Measurements from ENCODE around the gene CFP.
A peak's percentile ranks its signal among the peaks of the same experiment; 100 is the strongest.

CFP gene

DNA sequence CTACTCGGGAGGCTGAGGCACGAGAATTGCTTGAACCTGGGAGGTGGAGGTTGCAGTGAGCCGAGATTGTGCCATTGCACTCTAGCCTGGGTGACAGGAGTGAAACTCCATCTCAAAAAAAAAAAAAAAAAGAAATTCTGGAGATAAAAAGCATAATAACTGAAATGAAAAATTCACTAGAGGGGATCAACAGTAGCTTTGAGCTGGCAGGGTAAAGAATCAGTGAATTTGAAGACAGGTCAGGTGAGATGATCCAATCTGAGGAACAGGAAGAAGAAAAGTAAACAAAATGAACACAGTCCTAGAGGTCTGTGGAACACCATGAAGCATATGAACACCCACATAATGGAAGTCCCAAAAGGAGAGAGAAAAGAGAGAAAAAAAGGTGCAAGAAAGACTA, 32.5 kb downstream of the CFP start:
- no peak for DNase-seq

DNA sequence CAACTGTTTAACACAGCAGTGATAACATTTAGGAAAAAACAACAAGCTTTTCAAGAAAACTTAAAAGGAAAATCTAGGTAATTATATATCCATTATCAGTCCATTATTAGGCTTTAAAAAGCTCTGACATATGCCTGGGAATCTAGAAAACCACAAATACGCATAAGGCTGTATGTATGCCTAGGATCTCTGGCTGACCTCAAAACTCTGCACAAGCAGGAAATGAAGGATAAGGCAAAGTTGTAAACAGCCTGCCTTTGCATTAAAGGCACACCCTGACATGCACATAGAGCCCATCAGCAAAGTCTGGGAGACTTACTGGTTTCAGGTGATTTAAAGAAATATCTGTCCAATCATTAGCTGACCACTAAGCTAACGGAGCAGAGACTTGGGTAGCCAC, 33.5 kb downstream of the CFP start:
- no peak for DNase-seq

DNA sequence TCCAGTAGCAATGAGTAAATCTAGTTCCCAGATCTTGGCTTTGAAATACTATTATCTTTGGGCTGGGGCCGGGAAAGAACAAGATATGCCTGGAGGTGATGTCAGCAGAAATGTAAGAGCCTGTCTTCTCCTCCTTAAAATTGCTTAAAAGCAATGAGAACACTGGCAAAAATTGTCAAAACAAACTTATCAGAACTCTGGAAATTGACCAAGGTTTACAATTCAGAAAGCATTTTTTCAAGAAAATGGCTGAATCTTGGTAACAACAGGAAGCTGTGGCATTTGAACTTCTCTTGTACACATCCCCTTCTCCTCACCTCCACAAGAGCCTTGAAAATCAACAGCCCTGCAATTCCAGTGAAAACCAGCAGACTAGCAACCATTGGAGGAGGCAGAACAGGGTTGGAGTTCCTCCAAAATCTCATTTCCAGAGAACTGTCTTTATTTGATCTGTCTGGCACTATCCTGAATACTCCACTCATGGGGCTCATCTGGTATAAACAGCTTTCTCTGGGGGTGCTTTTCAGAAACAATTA, 33.9 kb downstream of the CFP start:
- no peak for DNase-seq

DNA sequence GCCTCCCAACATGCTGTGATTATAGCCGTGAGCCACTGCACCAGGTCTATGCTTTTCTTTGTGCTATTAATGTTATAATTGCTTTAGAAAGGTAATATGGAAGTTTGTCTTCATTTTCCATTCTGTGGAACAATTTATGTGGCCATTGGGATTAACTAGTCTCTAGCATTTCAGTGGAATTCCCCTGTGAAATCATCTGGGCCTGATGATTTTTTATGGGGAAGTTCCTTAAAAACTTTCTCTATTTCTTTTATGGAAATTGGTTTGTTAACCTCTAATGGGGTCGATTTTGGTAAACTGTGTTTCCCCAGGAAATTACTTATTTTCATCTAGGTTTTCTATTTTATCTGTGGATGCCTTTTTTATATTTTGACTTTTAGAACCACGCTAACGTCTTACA, 36.2 kb downstream of the CFP start:
- DNase-seq = no peak

DNA sequence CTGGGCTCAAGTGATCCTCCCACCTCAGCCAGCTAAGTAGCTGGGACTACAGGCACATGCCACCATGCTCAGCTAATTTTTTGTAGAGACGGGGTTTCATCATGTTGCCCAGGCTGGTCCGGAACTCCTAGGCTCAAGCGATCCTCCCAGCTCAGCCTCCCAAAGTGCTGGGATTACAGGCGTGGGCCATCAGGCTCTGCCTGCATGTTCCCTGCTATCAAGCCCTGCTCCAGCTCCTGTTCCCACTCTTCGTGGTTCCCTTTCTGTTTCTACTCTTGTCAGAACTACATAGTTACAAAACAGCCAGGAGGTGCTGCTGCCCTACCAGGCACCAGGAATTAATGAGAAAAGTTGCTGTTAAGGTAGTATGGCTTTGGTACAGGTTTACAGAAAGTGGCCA, 38.7 kb downstream of the CFP start:
- DNase-seq = no peak

DNA sequence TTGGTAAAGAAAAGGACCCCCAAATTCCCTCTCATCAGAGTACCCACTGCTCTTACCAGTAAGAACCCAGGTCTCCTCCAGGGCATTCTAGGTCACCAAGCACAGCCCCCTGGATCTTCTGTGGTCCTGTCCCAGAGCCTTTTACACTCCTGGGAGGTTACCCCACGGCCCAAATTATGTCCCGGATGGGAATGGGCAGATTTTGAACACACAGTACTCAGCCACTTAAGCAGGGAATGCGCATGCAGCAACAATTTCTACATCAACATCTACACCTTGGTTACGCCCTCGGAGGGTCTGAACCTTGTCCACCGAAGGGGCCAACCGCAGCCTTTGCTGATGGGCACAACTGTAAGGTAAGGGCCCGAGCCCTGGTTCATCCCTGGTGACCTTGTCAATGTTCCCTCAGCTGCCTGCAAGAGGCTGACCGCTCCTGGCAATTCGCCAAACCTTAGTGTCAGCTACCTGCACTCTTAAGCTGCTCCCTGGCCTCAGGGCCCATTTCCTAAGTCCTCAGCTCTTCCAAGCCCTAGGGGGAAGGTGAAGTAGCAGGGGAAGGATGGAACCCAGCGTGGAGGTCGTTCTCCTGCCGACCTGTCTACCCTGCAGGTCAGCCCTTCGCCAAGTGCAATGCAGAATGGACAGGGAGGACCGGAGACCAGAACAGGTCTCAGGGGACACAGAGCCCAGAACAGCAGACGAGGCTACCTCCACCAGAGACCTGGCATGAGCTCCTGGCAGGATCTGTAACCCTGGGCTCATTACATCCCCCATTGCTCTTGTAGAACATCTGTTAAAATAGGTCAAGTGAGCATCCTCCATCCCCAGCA, 41.6 kb downstream of the CFP start:
- no peak for DNase-seq

DNA sequence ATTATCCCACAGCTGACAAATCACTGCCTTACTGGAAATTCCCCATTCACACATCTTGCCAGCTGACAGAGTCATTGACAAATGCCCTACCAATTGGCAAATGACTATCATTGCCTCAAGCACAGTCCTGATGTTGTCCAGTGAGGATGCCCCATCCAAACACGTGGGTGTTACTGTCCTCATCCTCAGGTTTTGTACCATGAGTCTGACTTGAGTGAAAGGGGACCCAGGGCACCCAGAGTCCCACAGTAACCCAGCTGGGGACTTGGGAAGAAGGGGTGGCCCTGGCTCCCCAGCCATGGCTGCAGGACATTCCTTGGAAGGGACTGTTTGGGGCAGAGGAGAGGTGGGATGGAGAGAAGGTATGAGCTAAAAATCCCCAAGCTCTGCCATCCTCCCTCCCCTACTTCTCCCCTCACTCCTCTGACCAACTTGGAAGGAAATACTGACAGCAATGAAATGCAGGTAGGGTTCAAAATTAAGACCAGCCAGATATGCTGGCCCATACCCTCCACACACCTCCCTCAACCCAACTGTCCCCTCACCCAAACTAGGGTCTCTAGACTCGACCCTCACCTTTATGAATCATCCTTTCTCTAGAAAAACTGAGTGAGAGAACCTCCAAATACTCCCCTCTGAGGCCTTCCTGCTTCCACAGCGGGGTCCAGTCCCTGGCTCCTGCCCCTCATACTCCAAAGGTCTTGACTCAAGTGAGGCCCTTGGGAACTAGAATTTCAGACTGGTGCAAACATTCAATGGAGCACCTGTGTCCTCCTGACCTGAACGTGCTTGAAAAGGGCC, 42.4 kb downstream of the CFP start:
- DNase-seq = no peak

DNA sequence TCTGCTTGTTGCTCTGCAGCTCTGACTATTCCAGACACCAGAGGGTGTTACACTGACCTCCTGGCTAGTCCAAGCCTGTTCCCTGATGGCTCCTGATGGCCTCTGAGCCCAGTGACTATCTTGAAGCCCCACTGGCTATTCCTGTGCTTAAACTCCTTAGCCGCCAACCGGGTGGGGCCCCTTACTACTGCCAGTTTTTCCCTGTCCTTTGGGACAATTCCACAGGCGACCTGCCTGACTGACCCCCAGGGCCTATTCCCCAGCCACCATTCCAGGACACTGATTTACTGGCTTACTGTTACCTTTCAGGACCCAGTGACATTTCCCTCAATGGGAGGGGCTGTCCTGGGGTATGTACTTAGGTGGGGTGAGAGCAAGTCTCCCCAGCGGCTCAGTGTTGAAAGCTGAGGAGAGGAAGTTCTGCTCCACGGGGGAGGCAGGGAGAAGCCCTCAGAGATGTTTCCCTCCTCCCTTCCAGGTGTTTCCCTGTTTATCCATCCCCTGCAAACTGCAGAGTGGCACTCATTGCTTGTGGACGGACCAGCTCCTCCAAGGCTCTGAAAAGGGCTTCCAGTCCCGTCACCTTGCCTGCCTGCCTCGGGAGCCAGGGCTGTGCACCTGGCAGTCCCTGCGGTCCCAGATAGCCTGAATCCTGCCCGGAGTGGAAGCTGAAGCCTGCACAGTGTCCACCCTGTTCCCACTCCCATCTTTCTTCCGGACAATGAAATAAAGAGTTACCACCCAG, 43.5 kb downstream of the CFP start:
- no peak for DNase-seq

DNA sequence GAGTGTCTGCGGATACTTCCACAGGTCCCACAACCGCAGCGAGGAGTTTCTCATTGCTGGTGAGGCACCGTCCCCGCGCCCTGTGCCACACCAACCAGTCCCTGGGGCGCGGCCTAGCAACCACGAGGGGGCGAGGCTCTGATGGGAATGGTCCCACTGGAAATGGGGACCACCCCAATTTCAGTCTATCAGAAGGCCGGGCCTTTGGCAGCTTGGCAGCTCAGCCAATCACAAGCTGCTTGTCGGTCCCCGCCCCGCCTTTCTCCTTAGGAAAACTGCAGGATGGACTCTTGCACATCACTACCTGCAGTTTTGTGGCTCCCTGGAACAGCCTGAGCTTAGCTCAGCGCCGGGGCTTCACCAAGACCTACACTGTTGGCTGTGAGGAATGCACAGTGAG, 44.5 kb downstream of the CFP start:
- DNase-seq = no peak

DNA sequence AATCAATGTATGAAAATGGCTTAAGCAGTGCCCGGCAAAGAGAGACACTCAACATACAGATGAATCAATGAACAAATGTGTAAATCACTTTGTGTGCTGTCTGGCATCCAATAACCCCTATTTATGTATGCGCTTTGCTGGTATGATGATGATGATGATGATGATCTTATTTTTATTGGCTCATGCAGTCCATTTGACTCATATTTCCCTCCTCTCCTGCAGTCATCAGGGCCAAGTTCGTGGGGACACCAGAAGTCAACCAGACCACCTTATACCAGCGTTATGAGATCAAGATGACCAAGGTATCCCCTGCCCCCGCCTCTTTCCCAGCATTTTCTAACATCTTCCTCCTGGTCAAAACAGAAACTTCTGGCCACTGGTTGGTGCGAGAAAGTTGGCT, 45.0 kb downstream of the CFP start:
- no peak for DNase-seq

DNA sequence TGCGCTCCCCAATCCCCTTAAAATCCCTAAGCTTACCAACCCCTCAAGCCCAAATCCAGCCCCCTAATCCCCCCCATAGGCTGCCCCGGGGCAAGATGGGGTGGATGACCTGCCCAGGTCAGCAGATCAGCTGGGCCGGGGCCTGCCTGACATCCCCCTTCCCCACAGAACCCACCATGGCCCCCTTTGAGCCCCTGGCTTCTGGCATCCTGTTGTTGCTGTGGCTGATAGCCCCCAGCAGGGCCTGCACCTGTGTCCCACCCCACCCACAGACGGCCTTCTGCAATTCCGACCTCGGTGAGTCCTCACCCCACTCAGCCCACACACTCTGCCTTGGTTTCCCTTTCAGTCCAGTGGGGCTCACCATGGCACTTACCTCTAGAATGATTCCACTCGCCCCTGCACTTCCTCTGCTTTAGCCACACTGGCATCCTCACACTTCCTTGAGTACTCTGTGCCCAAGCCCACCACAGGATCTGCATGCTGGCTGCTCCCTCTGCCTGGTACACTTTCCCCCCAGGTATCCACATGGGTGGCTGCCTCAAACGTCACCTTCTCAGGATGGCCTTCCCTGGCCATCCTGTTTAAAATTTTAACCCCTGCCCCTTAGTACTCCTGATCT, 46.4 kb downstream of the CFP start:
- DNase-seq = no peak

DNA sequence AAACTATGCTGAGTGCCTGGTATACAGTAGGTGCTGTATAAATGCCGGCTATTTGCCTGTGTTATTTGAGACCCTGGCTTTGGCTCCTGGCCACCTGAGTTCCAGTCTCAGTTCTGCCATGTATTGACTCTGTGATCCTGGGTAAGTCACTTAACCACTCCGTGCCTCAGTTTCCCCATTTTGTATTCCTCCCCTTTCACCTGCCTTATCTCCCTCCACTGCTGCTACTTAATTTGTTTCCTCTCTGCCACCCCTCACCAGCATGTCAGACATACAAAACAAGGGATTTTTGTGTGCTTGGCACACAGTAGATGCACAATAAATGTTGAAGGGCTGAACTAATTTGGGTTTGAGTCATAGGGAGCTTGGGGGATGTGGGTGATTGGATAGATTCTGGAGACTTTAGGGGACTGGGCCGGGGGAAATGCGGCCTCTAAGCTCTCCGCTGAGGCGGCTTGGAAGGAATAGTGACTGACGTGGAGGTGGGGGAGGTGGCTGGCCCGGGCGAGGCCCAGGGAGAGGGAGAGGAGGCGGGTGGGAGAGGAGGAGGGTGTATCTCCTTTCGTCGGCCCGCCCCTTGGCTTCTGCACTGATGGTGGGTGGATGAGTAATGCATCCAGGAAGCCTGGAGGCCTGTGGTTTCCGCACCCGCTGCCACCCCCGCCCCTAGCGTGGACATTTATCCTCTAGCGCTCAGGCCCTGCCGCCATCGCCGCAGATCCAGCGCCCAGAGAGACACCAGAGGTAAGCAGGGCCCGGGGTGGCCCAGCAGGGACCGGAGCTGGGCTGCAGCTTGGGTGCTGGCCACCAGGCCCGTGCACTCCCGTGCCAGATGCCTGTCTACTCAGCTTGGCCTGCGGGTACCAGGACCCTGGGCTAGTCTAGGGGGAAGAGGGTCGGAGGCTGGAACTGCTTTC, 47.7 kb downstream of the CFP start, which contains the start of gene TIMP1:
TSS of gene TIMP1 (plus strand) at position 706 of the 917 bp plus-strand sequence. CDS start 980 bp downstream, outside the sequence.
- DNase-seq = peak; percentile 80 to 82

DNA sequence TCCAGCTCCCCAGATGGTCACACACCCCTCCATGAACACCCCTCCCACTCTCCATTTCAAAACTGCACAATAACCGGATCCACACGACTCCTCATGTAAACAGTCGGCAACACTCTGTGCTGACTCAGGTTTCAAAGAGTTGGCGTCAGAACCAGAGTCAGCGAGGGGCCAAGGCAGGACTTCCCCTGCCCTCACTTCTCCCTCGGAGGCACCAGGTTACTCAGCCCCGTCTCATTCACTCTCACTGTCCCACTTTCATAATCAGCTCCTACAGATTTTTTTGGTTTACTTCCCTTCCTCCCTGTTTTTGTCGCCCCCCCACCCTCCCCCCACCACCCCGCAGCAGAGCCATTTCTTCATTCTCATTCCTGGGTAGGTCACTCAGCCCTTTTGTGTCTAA, 50.2 kb downstream of the CFP start:
- DNase-seq = no peak

DNA sequence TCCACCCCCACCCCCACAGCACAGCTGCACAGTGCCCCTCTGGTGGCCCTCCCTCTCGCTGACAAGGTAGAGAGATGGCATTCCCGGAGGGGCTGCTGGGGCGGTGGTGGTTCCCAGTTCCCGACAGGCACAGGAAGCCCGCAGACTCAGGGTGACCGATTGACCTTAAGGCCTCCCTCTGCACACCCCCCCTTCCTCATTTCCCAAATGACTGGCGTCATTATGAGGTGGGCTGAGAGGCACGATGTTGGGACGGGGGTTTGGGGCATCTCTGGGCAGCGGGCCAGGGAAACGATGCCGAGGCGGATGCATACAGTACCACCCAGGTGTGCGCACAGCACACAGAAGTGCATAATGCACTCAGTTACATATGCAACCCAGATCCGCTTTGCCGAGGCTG, 51.0 kb downstream of the CFP start:
- no peak for DNase-seq

DNA sequence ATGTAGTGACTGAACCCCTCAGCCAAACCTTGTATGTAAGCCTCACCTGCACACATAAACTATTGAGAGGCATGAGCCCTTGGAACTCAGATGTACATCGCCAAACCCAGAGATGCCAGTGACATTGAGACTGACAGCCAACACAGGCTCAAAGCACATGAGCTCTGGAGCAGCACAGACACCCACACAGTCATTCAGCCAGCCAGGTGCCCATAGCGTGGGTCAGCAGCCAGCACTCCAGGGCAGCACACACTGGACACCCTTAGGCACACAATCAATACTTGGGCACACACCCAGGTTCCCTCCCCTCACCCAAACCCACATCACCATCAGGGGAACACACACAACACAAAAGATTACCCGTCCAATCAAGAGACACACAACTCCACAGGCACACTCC, 51.8 kb downstream of the CFP start:
- DNase-seq = no peak

DNA sequence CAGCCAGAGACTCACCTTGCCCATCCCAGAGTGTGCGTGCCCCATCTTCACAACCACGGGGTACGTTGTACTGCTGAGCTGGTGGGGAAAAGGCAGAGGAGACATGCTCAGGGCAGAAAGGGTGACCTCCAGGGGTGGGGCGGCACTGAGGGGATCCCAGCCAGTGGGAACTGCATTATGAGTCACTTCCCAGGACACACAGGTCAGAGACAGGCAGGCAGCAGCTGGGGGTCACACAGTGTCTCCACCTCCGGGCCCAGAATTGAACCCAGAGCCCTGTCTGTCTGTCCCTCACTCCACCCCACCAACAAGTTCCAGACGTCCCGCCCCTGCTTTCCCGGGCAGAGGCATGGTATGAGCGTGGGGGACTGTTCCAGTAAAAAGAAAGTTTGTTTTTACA, 52.3 kb downstream of the CFP start:
- no peak for DNase-seq

DNA sequence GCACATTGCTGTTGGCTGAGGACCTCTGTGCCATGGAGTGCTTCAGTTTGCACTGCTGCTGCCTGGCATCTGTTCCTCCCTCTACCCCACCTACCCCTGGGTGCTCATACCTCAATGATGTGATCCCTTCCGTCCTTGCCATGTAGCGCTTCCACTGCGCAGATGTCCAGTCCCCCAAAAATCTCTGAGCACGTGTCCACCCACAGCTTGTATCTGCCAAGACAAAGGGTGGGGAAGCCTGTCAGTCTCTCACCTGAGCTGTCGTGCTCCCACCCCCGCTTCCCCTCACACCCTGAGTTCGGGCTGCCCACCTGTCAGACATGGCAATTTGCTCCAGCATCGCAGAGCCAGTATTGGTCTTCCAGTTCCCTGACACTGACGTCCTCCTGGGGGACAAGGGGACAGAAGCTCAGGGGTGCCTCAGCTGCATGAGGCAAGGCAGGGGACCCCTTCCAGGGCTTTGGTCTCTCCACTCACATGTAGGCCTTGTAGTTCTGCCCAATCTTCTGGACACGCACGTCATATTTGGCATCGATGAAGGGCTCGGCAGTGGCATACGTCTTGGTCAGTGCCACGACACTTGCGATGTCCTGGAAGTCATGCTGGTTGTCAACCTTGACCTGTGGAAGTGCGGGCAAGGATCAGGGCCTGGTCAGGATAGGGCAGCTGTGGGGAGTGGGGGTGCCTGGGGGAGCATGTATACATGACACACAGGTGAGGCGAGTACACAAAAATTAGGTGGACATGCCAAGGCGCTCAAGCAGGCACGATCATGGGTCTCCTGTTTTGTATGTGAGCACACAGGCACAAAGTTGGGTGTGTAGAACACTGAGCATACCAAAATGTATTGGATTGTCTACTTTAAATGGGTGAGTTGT, 53.5 kb downstream of the CFP start:
- no peak for DNase-seq

DNA sequence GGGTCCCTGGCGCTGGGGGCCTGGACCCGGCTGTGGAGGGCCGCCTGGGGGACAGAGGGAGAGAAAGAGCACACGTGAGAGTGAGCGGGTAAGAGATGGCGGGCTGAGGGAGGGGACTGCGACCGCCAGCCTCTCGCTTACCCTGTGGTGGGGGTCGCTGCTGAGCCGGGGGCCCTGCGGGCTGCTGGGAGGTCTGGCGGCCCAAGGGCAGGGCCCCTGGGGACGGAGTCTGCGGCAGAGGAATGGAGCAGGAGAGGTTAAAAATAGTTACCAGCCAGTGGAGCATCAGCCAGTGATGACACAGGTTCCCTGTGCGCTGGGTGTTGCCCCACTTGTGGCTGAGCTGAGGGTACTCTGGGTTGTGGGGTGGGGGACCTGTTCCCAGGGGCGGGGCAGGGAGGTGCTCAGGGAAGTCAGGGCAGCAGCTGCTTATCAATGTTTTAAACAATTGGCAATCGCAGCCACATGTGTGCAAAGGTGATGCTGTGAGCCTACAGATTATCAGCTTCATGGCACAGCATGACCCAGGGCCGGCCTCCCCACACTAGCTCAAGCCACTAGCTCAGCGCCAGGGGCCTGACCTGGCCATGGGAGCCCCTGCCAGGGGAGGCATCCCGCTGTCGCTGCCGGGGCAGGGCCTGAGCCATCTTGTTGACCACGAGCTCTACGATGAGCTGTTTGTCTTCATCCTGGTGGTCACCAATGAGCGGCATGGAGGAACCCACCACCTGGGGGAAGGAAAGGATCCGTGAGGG, 55.0 kb downstream of the CFP start:
- DNase-seq = no peak

DNA sequence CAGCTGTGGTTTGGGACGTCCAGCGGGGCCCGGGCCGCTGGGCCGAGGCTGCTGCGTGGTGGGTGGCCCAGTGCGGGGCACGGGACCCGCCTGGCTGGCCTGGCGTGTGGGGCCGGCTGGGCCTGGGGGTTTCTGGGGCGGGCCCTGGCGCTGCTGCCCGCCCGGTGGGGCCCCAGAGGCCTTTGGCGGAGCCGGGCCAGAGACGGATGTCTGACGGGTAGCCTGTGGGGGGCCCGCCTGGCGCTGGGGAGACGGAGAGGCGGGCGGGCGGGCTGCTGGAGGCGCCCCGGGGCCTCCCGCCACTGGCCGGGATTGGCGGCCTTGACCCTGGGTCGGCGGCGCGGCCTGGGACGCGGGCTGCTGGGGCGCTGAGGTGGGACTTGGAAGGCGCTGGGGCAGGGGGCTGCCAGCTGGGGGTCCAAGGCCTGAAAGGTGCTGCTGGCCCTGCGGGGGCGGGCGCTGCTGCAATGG, 55.6 kb downstream of the CFP start:
- DNase-seq = no peak

Measured in Kasumi-1 (cell line).